HepG2 (cell line): ENCODE measurements around the gene KCTD19. TPM values are rescaled to one million over a fixed set of nuclear protein-coding genes. Genes with fewer than 3 reads are reported as not detected.

Source experiments
- CHD2 ChIP-seq: IDR thresholded peaks from 2 replicates; pipeline ENCODE4 v1.6.1; 2011; ENCODE audit warnings: low read depth, low read length, improper control_type of control experiment
- FOXC1 ChIP-seq: sonication (generic); formaldehyde crosslinking; IDR thresholded peaks from 2 replicates; pipeline ENCODE4 v1.8.0; 2022; ENCODE audit warnings: mild to moderate bottlenecking, missing genetic modification reagents, borderline replicate concordance
- GZF1 ChIP-seq: sonication (generic); formaldehyde crosslinking; IDR thresholded peaks from 2 replicates; pipeline ENCODE4 v1.5.1; 2020; ENCODE audit warnings: mild to moderate bottlenecking, missing genetic modification reagents
- HNRNPL ChIP-seq: fragments of 200-400 bp; formaldehyde crosslinking; IDR thresholded peaks from 2 replicates; pipeline ENCODE4 v1.6.1; 2017; ENCODE audit warnings: mild to moderate bottlenecking, low read depth, low read length
- MED1 ChIP-seq: sonication (generic); formaldehyde crosslinking; IDR thresholded peaks from 2 replicates; pipeline ENCODE4 v1.4.0; 2020; ENCODE audit warnings: missing genetic modification reagents
- MYPOP ChIP-seq: sonication (generic); formaldehyde crosslinking; IDR thresholded peaks from 2 replicates; pipeline ENCODE4 v1.8.1; 2023; ENCODE audit warnings: mild to moderate bottlenecking, moderate library complexity, missing genetic modification reagents
- PHF8 ChIP-seq: sonication (generic); formaldehyde crosslinking; IDR thresholded peaks from 2 replicates; pipeline ENCODE4 v1.5.0; 2020; ENCODE audit warnings: missing genetic modification reagents
- RBM22 ChIP-seq: fragments of 200-400 bp; formaldehyde crosslinking; optimal IDR thresholded peaks from 2 replicates; pipeline ENCODE3; 2017; ENCODE audit warnings: mild to moderate bottlenecking, low read length, moderate library complexity
- TCF7 ChIP-seq: sonication (generic); IDR thresholded peaks from 2 replicates; pipeline ENCODE4 v1.6.1; 2016; ENCODE audit warnings: antibody characterized with exemption, low read depth
- U2AF1 ChIP-seq: fragments of 200-400 bp; formaldehyde crosslinking; optimal IDR thresholded peaks from 2 replicates; pipeline ENCODE3; 2017; ENCODE audit warnings: mild to moderate bottlenecking, low read depth, low read length
- ZNF124 ChIP-seq: sonication (generic); formaldehyde crosslinking; IDR thresholded peaks from 2 replicates; pipeline ENCODE4 v1.4.0; 2020; ENCODE audit warnings: missing genetic modification reagents
- ZNF205 ChIP-seq: IDR thresholded peaks from 2 replicates; pipeline ENCODE4 v1.6.1; 2018; ENCODE audit warnings: missing biosample characterization, missing genetic modification reagents
- ZNF251 ChIP-seq: sonication (generic); formaldehyde crosslinking; IDR thresholded peaks from 2 replicates; pipeline ENCODE4 v1.9.0; 2021; ENCODE audit warnings: mild to moderate bottlenecking, missing genetic modification reagents
- ZNF329 ChIP-seq: sonication (generic); formaldehyde crosslinking; IDR thresholded peaks from 2 replicates; pipeline ENCODE4 v1.9.0; 2021; ENCODE audit warnings: low read depth, mild to moderate bottlenecking, missing genetic modification reagents
- ZNF556 ChIP-seq: sonication (generic); formaldehyde crosslinking; IDR thresholded peaks from 2 replicates; pipeline ENCODE4 v1.4.0; 2020; ENCODE audit warnings: mild to moderate bottlenecking, missing genetic modification reagents, borderline replicate concordance
- ZNF7 ChIP-seq: IDR thresholded peaks from 2 replicates; pipeline ENCODE4 v1.6.1; 2016; ENCODE audit warnings: missing biosample characterization, missing genetic modification reagents
- ZNF703 ChIP-seq: sonication (generic); formaldehyde crosslinking; IDR thresholded peaks from 2 replicates; pipeline ENCODE4 v1.5.1; 2020; ENCODE audit warnings: missing genetic modification reagents, mild to moderate bottlenecking, moderate library complexity, borderline replicate concordance
- ZNF883 ChIP-seq: sonication (generic); formaldehyde crosslinking; IDR thresholded peaks from 2 replicates; pipeline ENCODE4 v1.5.1; 2020; ENCODE audit warnings: mild to moderate bottlenecking, missing genetic modification reagents; ENCODE audit errors: not compliant biosample characterization
- polyA plus RNA-seq, 8 experiments: library from polyadenylated mRNA; depleted of rRNA in 3 of 8; stranded (reverse) in 7 of 8; unstranded in 1 of 8; fragments of >200 nt; fragmentation: Illumina TruSeq in 4 of 8; extraction: Trizol in 4 of 8; gene quantifications; 2 replicates each; pipeline versions ENCODE4 v1.2.1 to v1.2.3, GENCODE V29; 2011 to 2016; ENCODE audit warnings: low read depth in 4 of 8, missing spikeins in 1 of 8, mixed read lengths in 1 of 8; ENCODE audit not compliant: insufficient read depth in 1 of 8
- total RNA-seq, 5 experiments: library from RNA; depleted of rRNA; stranded (reverse); fragments of >200 nt; fragmentation: Illumina TruSeq; extraction: Trizol; gene quantifications; 2 replicates each; pipeline ENCODE4 v1.2.3, GENCODE V29; 2016; ENCODE audit warnings: low read depth in 1 of 5
- TF ChIP-seq, protein P1 (sequence below): sonication (generic); formaldehyde crosslinking; IDR thresholded peaks from 2 replicates; pipeline ENCODE4 v1.9.0; 2021; ENCODE audit warnings: missing genetic modification reagents, borderline replicate concordance
- TF ChIP-seq, protein P2 (sequence below): sonication (generic); formaldehyde crosslinking; IDR thresholded peaks from 2 replicates; pipeline ENCODE4 v1.4.0; 2020; ENCODE audit warnings: missing genetic modification reagents
- TF ChIP-seq, protein P3 (sequence below): sonication (generic); formaldehyde crosslinking; IDR thresholded peaks from 2 replicates; pipeline ENCODE4 v1.5.1; 2020; ENCODE audit warnings: missing genetic modification reagents, mild to moderate bottlenecking, borderline replicate concordance

Gene KCTD19
- total and polyA plus RNA-seq, 2 of the 13 experiments (the other 11 are each of a cell fraction or from before 2014, with no cell fraction given): not detected

DNA sequence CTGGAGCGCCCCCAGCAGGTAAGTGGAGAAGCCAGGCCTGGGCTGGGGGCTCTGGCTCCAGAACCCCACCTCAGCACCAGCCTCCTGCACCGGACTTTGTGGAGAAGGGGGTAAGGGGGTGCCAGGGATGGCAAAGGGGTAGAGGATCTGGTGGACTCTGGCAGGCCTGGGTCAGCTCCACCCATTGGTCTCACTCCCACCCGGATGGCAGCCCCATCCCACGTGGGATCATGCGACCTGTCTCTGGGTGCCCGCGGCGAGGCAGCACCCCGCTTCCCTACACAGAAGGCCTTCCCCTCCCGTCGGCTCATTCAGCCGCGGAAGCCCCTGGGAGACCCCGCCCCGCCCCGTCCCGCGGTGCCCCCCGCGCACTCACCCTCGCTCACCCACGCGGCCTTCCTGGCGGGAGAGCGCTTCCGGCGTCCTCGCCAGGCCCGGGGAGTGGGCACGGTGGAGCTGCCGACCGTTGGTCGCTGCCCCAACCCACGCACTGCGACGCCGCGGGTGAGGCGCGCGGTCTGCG, 47.7 kb downstream of the KCTD19 start (continued):
- TF ChIP-seq, protein P1, sequence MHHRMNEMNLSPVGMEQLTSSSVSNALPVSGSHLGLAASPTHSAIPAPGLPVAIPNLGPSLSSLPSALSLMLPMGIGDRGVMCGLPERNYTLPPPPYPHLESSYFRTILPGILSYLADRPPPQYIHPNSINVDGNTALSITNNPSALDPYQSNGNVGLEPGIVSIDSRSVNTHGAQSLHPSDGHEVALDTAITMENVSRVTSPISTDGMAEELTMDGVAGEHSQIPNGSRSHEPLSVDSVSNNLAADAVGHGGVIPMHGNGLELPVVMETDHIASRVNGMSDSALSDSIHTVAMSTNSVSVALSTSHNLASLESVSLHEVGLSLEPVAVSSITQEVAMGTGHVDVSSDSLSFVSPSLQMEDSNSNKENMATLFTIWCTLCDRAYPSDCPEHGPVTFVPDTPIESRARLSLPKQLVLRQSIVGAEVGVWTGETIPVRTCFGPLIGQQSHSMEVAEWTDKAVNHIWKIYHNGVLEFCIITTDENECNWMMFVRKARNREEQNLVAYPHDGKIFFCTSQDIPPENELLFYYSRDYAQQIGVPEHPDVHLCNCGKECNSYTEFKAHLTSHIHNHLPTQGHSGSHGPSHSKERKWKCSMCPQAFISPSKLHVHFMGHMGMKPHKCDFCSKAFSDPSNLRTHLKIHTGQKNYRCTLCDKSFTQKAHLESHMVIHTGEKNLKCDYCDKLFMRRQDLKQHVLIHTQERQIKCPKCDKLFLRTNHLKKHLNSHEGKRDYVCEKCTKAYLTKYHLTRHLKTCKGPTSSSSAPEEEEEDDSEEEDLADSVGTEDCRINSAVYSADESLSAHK (CRISPR knock-in tag): no peak
- TF ChIP-seq ZNF883 (no peak), TCF7 (no peak), GZF1 (CRISPR knock-in tag) (no peak), ZNF251 (CRISPR knock-in tag) (no peak), MED1 (peak; percentile 19; the same call in 1 of the 2 replicates), ZNF124 (CRISPR knock-in tag) (no peak), ZNF703 (CRISPR knock-in tag) (no peak), RBM22 (no peak), HNRNPL (peak; percentile 81; the same call in 1 of the 2 replicates), PHF8 (CRISPR knock-in tag) (no peak; the same call in 1 of the 2 replicates), ZNF329 (CRISPR knock-in tag) (no peak), ZNF556 (CRISPR knock-in tag) (no peak), ZNF7 (CRISPR knock-in tag) (0 out of 2 replicates have a peak, but pooled peaks have one; percentile 5), MYPOP (CRISPR knock-in tag) (no peak; the same call in 1 of the 2 replicates), ZNF205 (CRISPR knock-in tag) (0 out of 2 replicates have a peak, but pooled peaks have one; percentile 50), U2AF1 (no peak), FOXC1 (CRISPR knock-in tag) (no peak), CHD2 (no peak)
- TF ChIP-seq, protein P2, sequence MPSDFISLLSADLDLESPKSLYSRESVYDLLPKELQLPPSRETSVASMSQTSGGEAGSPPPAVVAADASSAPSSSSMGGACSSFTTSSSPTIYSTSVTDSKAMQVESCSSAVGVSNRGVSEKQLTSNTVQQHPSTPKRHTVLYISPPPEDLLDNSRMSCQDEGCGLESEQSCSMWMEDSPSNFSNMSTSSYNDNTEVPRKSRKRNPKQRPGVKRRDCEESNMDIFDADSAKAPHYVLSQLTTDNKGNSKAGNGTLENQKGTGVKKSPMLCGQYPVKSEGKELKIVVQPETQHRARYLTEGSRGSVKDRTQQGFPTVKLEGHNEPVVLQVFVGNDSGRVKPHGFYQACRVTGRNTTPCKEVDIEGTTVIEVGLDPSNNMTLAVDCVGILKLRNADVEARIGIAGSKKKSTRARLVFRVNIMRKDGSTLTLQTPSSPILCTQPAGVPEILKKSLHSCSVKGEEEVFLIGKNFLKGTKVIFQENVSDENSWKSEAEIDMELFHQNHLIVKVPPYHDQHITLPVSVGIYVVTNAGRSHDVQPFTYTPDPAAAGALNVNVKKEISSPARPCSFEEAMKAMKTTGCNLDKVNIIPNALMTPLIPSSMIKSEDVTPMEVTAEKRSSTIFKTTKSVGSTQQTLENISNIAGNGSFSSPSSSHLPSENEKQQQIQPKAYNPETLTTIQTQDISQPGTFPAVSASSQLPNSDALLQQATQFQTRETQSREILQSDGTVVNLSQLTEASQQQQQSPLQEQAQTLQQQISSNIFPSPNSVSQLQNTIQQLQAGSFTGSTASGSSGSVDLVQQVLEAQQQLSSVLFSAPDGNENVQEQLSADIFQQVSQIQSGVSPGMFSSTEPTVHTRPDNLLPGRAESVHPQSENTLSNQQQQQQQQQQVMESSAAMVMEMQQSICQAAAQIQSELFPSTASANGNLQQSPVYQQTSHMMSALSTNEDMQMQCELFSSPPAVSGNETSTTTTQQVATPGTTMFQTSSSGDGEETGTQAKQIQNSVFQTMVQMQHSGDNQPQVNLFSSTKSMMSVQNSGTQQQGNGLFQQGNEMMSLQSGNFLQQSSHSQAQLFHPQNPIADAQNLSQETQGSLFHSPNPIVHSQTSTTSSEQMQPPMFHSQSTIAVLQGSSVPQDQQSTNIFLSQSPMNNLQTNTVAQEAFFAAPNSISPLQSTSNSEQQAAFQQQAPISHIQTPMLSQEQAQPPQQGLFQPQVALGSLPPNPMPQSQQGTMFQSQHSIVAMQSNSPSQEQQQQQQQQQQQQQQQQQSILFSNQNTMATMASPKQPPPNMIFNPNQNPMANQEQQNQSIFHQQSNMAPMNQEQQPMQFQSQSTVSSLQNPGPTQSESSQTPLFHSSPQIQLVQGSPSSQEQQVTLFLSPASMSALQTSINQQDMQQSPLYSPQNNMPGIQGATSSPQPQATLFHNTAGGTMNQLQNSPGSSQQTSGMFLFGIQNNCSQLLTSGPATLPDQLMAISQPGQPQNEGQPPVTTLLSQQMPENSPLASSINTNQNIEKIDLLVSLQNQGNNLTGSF (CRISPR knock-in tag): no peak
- TF ChIP-seq, protein P3, sequence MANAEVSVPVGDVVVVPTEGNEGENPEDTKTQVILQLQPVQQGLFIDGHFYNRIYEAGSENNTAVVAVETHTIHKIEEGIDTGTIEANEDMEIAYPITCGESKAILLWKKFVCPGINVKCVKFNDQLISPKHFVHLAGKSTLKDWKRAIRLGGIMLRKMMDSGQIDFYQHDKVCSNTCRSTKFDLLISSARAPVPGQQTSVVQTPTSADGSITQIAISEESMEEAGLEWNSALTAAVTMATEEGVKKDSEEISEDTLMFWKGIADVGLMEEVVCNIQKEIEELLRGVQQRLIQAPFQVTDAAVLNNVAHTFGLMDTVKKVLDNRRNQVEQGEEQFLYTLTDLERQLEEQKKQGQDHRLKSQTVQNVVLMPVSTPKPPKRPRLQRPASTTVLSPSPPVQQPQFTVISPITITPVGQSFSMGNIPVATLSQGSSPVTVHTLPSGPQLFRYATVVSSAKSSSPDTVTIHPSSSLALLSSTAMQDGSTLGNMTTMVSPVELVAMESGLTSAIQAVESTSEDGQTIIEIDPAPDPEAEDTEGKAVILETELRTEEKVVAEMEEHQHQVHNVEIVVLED: no peak
